ENCODE results near the gene AP4S1. TPM values are rescaled to one million over a fixed set of nuclear protein-coding genes. Genes with fewer than 3 reads are reported as not detected.
"Not testable (repeated sequence)": the region's sequence is repeated elsewhere in the genome, so short reads cannot be mapped to it uniquely, and the experiment has no call there.

AP4S1 gene
- total RNA-seq, 1 donor from 2014 or later = 14.6 TPM

DNA sequence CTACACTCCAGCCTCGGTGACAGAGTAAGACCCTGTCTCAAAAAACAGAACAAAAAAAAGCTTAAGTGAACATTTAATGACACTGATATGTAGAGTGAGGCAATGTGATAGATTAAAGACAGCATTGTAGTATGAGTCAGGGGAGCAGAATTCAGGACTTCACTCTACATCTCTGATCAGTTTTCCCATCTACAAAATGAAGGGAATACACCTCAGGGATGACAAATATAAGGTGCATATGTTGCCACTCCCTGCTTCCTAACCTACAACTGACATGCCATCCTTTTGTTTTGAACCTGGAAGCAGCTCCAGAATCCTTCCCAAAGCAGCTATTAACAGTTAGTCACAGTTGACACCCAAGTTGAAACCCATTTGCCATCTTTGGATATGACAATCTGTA, 31.6 kb downstream of the AP4S1 start:
- no peak overlapping the region for H3K4me3 ChIP-seq (ENCODE audit: low read length in 3 of 3)
- H3K27ac ChIP-seq (ENCODE audit: low read depth, low read length) = no peak overlapping the region
- no peaks in the 10 kb centered on the region for H3K9me3 ChIP-seq (ENCODE audit: control insufficient read depth in 3 of 3, low read length in 3 of 3)
- H3K4me1 ChIP-seq (ENCODE audit: control insufficient read depth in 3 of 3, insufficient read depth in 3 of 3, low read length in 3 of 3) = peaks cover 9 to 25% (median 11%) of the 10 kb centered on the region in 3 donors
- no peak overlapping the region for H3K9ac ChIP-seq (ENCODE audit: low read depth in 1 of 3, low read length in 3 of 3)
- no peaks in the 10 kb centered on the region for H3K27me3 ChIP-seq (ENCODE audit: control insufficient read depth in 3 of 3, insufficient read depth in 3 of 3, low read length in 3 of 3)
- no peaks in the 10 kb centered on the region for H3K36me3 ChIP-seq (ENCODE audit: control insufficient read depth in 3 of 3, insufficient read depth in 3 of 3, low read length in 3 of 3)

DNA sequence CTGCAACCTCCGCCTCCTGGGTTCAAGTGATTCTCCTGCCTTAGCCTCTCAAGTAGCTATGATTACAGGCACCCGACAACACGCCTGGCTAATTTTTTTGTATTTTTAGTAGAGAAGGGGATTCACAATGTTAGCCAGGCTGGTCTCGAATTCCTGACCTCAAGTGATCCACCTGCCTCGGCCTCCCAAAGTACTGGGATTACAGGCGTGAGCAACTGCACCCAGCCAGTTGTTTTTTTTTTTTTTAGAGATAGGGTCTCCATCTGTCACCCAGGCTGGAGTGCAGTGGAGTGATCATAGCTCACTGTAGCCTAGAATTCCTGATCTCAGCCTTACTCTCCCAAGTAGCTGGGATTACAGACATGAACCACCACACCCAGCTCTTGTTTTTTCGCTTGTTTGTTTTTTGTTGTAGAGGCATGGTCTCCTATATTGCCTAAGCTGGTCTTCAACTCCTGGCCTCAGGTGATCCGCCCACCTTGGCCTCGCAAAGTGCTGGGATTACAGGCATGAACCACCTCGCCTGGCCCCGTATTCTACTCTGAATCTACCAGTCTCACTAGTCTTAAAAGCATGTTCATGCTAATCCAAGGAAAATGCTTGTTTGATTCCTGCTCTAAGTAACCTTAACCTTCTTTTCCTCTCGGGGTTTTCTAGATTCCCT, 32.4 kb downstream of the AP4S1 start:
- H3K36me3 ChIP-seq (ENCODE audit: control insufficient read depth in 3 of 3, insufficient read depth in 3 of 3, low read length in 3 of 3) = no peaks in the 10 kb centered on the region
- no peaks in the 10 kb centered on the region for H3K9me3 ChIP-seq (ENCODE audit: control insufficient read depth in 3 of 3, low read length in 3 of 3)
- no peak overlapping the region for H3K9ac ChIP-seq (ENCODE audit: low read depth in 1 of 3, low read length in 3 of 3)
- no peak overlapping the region for H3K4me3 ChIP-seq (ENCODE audit: low read length in 3 of 3)
- H3K27me3 ChIP-seq (ENCODE audit: control insufficient read depth in 3 of 3, insufficient read depth in 3 of 3, low read length in 3 of 3) = no peaks in the 10 kb centered on the region
- peaks cover 9 to 25% (median 11%) of the 10 kb centered on the region in 3 donors for H3K4me1 ChIP-seq (ENCODE audit: control insufficient read depth in 3 of 3, insufficient read depth in 3 of 3, low read length in 3 of 3)
- no peak overlapping the region for H3K27ac ChIP-seq (ENCODE audit: low read depth, low read length)

- Histone ChIP-seq H3K9ac (ENCODE audit: low read depth in 1 of 3, low read length in 3 of 3) (no peak overlapping the region), H3K9me3 (ENCODE audit: control insufficient read depth in 3 of 3, low read length in 3 of 3) (no peaks in the 10 kb centered on the region), H3K27me3 (ENCODE audit: control insufficient read depth in 3 of 3, insufficient read depth in 3 of 3, low read length in 3 of 3) (no peaks in the 10 kb centered on the region), H3K36me3 (ENCODE audit: control insufficient read depth in 3 of 3, insufficient read depth in 3 of 3, low read length in 3 of 3) (no peaks in the 10 kb centered on the region), H3K4me1 (ENCODE audit: control insufficient read depth in 3 of 3, insufficient read depth in 3 of 3, low read length in 3 of 3) (peaks cover 4 to 25% (median 4%) of the 10 kb centered on the region in 3 donors), H3K4me3 (ENCODE audit: low read length in 3 of 3) (no peak overlapping the region), H3K27ac (ENCODE audit: low read depth, low read length) (no peak overlapping the region)
Measured at GRCh38 chr14:31059152-31059924, 33.9 kb downstream of the AP4S1 start.

DNA sequence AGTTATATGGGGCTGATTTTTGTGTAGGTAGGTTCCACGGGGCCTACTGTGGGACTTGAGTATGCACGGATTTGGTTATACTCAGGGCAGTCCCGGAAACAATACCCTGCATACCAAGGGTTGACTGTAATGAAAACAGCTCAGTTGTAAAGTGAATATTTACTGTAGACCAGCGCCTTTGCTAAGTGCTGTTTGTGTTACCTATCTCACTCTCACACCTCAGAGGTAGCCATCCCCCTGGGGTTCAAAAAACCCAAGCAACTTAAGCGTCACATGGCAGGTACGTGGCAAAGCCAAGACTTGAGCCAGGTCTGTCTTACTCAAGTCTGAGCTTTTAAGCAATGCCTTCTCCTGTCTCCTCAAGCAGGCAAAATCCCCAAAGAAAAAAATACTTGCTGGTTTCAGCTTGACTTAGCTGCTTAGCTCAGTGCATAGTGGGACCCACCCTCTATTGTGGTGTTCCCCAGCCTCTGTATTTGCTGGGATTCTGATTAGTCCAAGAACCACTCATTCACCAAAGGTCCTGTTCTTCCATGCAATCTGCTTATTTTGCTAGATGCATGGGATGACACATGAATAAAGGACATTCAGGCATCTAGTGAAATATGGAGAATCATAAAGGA, 34.9 kb downstream of the AP4S1 start:
- Histone ChIP-seq H3K4me1 (ENCODE audit: control insufficient read depth in 3 of 3, insufficient read depth in 3 of 3, low read length in 3 of 3) (peaks cover 4 to 22% (median 4%) of the 10 kb centered on the region in 3 donors), H3K27me3 (ENCODE audit: control insufficient read depth in 3 of 3, insufficient read depth in 3 of 3, low read length in 3 of 3) (no peaks in the 10 kb centered on the region), H3K4me3 (ENCODE audit: low read length in 3 of 3) (no peak overlapping the region), H3K9me3 (ENCODE audit: control insufficient read depth in 3 of 3, low read length in 3 of 3) (no peaks in the 10 kb centered on the region), H3K9ac (ENCODE audit: low read depth in 1 of 3, low read length in 3 of 3) (no peak overlapping the region), H3K27ac (ENCODE audit: low read depth, low read length) (no peak overlapping the region), H3K36me3 (ENCODE audit: control insufficient read depth in 3 of 3, insufficient read depth in 3 of 3, low read length in 3 of 3) (no peaks in the 10 kb centered on the region)

GRCh38 chr14:31062908-31063307, 37.5 kb downstream of the AP4S1 start:
- H3K27me3 ChIP-seq (ENCODE audit: control insufficient read depth in 3 of 3, insufficient read depth in 3 of 3, low read length in 3 of 3); H3K9me3 ChIP-seq (ENCODE audit: control insufficient read depth in 3 of 3, low read length in 3 of 3); H3K4me3 ChIP-seq (ENCODE audit: low read length in 3 of 3); H3K27ac ChIP-seq (ENCODE audit: low read depth, low read length); H3K36me3 ChIP-seq (ENCODE audit: control insufficient read depth in 3 of 3, insufficient read depth in 3 of 3, low read length in 3 of 3); H3K9ac ChIP-seq (ENCODE audit: low read depth in 1 of 3, low read length in 3 of 3): not testable (repeated sequence)
- peaks cover 4 to 21% (median 4%) of the 10 kb centered on the region in 3 donors for H3K4me1 ChIP-seq (ENCODE audit: control insufficient read depth in 3 of 3, insufficient read depth in 3 of 3, low read length in 3 of 3)

DNA sequence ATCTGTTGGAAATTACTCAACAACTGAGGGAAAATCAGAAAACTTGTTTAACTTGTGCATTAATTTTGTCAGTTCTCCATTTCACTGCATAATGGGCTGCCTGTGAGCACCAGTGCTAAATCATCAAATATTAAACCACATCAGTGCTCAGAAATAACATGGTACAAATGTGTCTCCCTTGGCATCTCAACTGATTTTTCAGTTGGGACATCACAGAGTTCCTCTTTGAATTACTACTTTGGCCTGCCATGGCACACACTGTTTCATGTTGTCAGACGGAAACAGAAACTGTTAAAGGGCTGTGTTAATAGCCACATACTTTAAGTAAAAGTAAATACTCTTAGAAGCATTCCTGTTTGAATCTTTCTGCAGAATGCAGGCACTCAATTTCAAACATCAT, 42.8 kb downstream of the AP4S1 start:
- Histone ChIP-seq H3K9ac (ENCODE audit: low read depth in 1 of 3, low read length in 3 of 3) (no peak overlapping the region), H3K27me3 (ENCODE audit: control insufficient read depth in 3 of 3, insufficient read depth in 3 of 3, low read length in 3 of 3) (no peaks in the 10 kb centered on the region), H3K4me3 (ENCODE audit: low read length in 3 of 3) (no peak overlapping the region), H3K27ac (ENCODE audit: low read depth, low read length) (no peak overlapping the region), H3K36me3 (ENCODE audit: control insufficient read depth in 3 of 3, insufficient read depth in 3 of 3, low read length in 3 of 3) (peaks cover 0 to 7% (median 0%) of the 10 kb centered on the region in 3 donors), H3K9me3 (ENCODE audit: control insufficient read depth in 3 of 3, low read length in 3 of 3) (no peaks in the 10 kb centered on the region), H3K4me1 (ENCODE audit: control insufficient read depth in 3 of 3, insufficient read depth in 3 of 3, low read length in 3 of 3) (no peaks in the 10 kb centered on the region)

- no peak overlapping the region for H3K9ac ChIP-seq (ENCODE audit: low read depth in 1 of 3, low read length in 3 of 3)
- H3K27ac ChIP-seq (ENCODE audit: low read depth, low read length) = no peak overlapping the region
- H3K36me3 ChIP-seq (ENCODE audit: control insufficient read depth in 3 of 3, insufficient read depth in 3 of 3, low read length in 3 of 3) = peaks cover 0 to 7% (median 0%) of the 10 kb centered on the region in 3 donors
- no peaks in the 10 kb centered on the region for H3K9me3 ChIP-seq (ENCODE audit: control insufficient read depth in 3 of 3, low read length in 3 of 3)
- no peaks in the 10 kb centered on the region for H3K4me1 ChIP-seq (ENCODE audit: control insufficient read depth in 3 of 3, insufficient read depth in 3 of 3, low read length in 3 of 3)
- H3K4me3 ChIP-seq (ENCODE audit: low read length in 3 of 3) = no peak overlapping the region
- no peaks in the 10 kb centered on the region for H3K27me3 ChIP-seq (ENCODE audit: control insufficient read depth in 3 of 3, insufficient read depth in 3 of 3, low read length in 3 of 3)
Measured at GRCh38 chr14:31069343-31069742, 43.9 kb downstream of the AP4S1 start.

- no peak overlapping the region for H3K9ac ChIP-seq (ENCODE audit: low read depth in 1 of 3, low read length in 3 of 3)
- no peaks in the 10 kb centered on the region for H3K4me1 ChIP-seq (ENCODE audit: control insufficient read depth in 3 of 3, insufficient read depth in 3 of 3, low read length in 3 of 3)
- no peaks in the 10 kb centered on the region for H3K9me3 ChIP-seq (ENCODE audit: control insufficient read depth in 3 of 3, low read length in 3 of 3)
- H3K36me3 ChIP-seq (ENCODE audit: control insufficient read depth in 3 of 3, insufficient read depth in 3 of 3, low read length in 3 of 3) = peaks cover 0 to 7% (median 0%) of the 10 kb centered on the region in 3 donors
- H3K27me3 ChIP-seq (ENCODE audit: control insufficient read depth in 3 of 3, insufficient read depth in 3 of 3, low read length in 3 of 3) = no peaks in the 10 kb centered on the region
- no peak overlapping the region for H3K4me3 ChIP-seq (ENCODE audit: low read length in 3 of 3)
- H3K27ac ChIP-seq (ENCODE audit: low read depth, low read length) = no peak overlapping the region
Measured at GRCh38 chr14:31070431-31070830, 45.0 kb downstream of the AP4S1 start.

DNA sequence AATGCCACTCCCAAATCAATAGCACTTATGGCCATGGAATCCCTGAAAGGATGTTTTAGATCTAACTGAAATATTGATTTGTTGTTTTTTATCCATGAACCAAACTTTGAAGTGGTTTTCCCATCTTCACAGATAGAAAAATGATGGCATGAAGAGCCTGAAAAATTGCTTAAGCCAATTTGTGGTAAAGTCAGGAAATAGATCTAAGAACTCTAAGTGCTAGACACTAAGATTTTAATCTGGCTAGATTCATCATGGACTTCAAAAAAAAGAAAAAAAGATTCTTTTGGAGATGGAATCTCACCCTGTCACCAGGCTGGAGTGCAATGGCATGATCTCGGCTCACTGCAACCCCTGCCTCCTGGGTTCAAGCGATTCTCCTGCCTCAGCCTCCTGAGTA, 45.7 kb downstream of the AP4S1 start:
- Histone ChIP-seq H3K4me3 (ENCODE audit: low read length in 3 of 3) (no peak overlapping the region), H3K36me3 (ENCODE audit: control insufficient read depth in 3 of 3, insufficient read depth in 3 of 3, low read length in 3 of 3) (peaks cover 0 to 7% (median 0%) of the 10 kb centered on the region in 3 donors), H3K9ac (ENCODE audit: low read depth in 1 of 3, low read length in 3 of 3) (no peak overlapping the region)

GRCh38 chr14:31075144-31075543, 49.7 kb downstream of the AP4S1 start:
- Histone ChIP-seq H3K27ac (ENCODE audit: low read depth, low read length) (no peak overlapping the region), H3K9ac (ENCODE audit: low read depth in 1 of 3, low read length in 3 of 3) (no peak overlapping the region), H3K27me3 (ENCODE audit: control insufficient read depth in 3 of 3, insufficient read depth in 3 of 3, low read length in 3 of 3) (no peaks in the 10 kb centered on the region), H3K9me3 (ENCODE audit: control insufficient read depth in 3 of 3, low read length in 3 of 3) (no peaks in the 10 kb centered on the region), H3K4me1 (ENCODE audit: control insufficient read depth in 3 of 3, insufficient read depth in 3 of 3, low read length in 3 of 3) (peaks cover 0 to 3% (median 0%) of the 10 kb centered on the region in 3 donors), H3K36me3 (ENCODE audit: control insufficient read depth in 3 of 3, insufficient read depth in 3 of 3, low read length in 3 of 3) (peaks cover 0 to 4% (median 0%) of the 10 kb centered on the region in 3 donors), H3K4me3 (ENCODE audit: low read length in 3 of 3) (no peak overlapping the region)

More for the DNA sequence above, 45.7 kb downstream of the AP4S1 start:
- H3K9me3 ChIP-seq (ENCODE audit: control insufficient read depth in 3 of 3, low read length in 3 of 3) = no peaks in the 10 kb centered on the region
- H3K4me1 ChIP-seq (ENCODE audit: control insufficient read depth in 3 of 3, insufficient read depth in 3 of 3, low read length in 3 of 3) = no peaks in the 10 kb centered on the region
- no peak overlapping the region for H3K27ac ChIP-seq (ENCODE audit: low read depth, low read length)
- no peaks in the 10 kb centered on the region for H3K27me3 ChIP-seq (ENCODE audit: control insufficient read depth in 3 of 3, insufficient read depth in 3 of 3, low read length in 3 of 3)
